ENCODE results near the gene L3HYPDH.

The L3HYPDH gene

GRCh38 chr14:59481407-59481806 lies 2.8 kb downstream of the L3HYPDH start:
- Histone ChIP-seq H3K9me2 (replicated peaks; ENCODE audit: control insufficient read depth, low read length) (no peaks in the 10 kb centered on the region), H3K4me1 (ENCODE audit: control insufficient read depth, low read length) (peaks cover 43% of the 10 kb centered on the region), H3K79me2 (ENCODE audit: control insufficient read depth, low read length) (peaks cover 55% of the 10 kb centered on the region), H3K4me2 (ENCODE audit: low read length) (peak overlapping the region; percentile 79), H3K4me3 (ENCODE audit: low read length) (peak overlapping the region; percentile 83), H3K27ac (ENCODE audit: low read depth, low read length) (no peak overlapping the region), H3K27me3 (ENCODE audit: control insufficient read depth, low read length) (no peaks in the 10 kb centered on the region), H3K9me3 (ENCODE audit: control insufficient read depth, insufficient read depth, low read length) (no peaks in the 10 kb centered on the region), H3F3A (ENCODE audit: control insufficient read depth, insufficient read depth) (no peaks in the 10 kb centered on the region), H3K36me3 (ENCODE audit: control insufficient read depth, low read length) (peaks cover 32% of the 10 kb centered on the region), H4K20me1 (ENCODE audit: control insufficient read depth, insufficient read depth, low read depth, low read length) (no peaks in the 10 kb centered on the region)
- TF ChIP-seq EZH2phosphoT487 (IDR thresholded peaks at IDR 0.05; ENCODE audit: borderline replicate concordance, low read length) = no peak
- TF ChIP-seq, protein P1, sequence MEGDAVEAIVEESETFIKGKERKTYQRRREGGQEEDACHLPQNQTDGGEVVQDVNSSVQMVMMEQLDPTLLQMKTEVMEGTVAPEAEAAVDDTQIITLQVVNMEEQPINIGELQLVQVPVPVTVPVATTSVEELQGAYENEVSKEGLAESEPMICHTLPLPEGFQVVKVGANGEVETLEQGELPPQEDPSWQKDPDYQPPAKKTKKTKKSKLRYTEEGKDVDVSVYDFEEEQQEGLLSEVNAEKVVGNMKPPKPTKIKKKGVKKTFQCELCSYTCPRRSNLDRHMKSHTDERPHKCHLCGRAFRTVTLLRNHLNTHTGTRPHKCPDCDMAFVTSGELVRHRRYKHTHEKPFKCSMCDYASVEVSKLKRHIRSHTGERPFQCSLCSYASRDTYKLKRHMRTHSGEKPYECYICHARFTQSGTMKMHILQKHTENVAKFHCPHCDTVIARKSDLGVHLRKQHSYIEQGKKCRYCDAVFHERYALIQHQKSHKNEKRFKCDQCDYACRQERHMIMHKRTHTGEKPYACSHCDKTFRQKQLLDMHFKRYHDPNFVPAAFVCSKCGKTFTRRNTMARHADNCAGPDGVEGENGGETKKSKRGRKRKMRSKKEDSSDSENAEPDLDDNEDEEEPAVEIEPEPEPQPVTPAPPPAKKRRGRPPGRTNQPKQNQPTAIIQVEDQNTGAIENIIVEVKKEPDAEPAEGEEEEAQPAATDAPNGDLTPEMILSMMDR (IDR thresholded peaks at IDR 0.05; ENCODE audit: low read depth, low read length, poor library complexity, severe bottlenecking) = no peak

GRCh38 chr14:59480166-59480565 lies 4.0 kb downstream of the L3HYPDH start:
- Histone ChIP-seq H4K20me1 (ENCODE audit: control insufficient read depth, insufficient read depth, low read depth, low read length) (no peaks in the 10 kb centered on the region), H3K27me3 (ENCODE audit: control insufficient read depth, low read length) (no peaks in the 10 kb centered on the region), H3K9me3 (ENCODE audit: control insufficient read depth, insufficient read depth, low read length) (no peaks in the 10 kb centered on the region), H3K4me1 (ENCODE audit: control insufficient read depth, low read length) (peaks cover 31% of the 10 kb centered on the region), H3K4me3 (ENCODE audit: low read length) (no peak overlapping the region), H3K27ac (ENCODE audit: low read depth, low read length) (no peak overlapping the region), H3K79me2 (ENCODE audit: control insufficient read depth, low read length) (peaks cover 42% of the 10 kb centered on the region), H3F3A (ENCODE audit: control insufficient read depth, insufficient read depth) (no peaks in the 10 kb centered on the region), H3K4me2 (ENCODE audit: low read length) (no peak overlapping the region; the same call in 1 of the 2 replicates), H3K9me2 (replicated peaks; ENCODE audit: control insufficient read depth, low read length) (no peaks in the 10 kb centered on the region), H3K36me3 (ENCODE audit: control insufficient read depth, low read length) (peaks cover 42% of the 10 kb centered on the region)
- TF ChIP-seq EZH2phosphoT487 (IDR thresholded peaks at IDR 0.05; ENCODE audit: borderline replicate concordance, low read length) = no peak
- TF ChIP-seq, protein P1 (IDR thresholded peaks at IDR 0.05; ENCODE audit: low read depth, low read length, poor library complexity, severe bottlenecking) = no peak

GRCh38 chr14:59478540-59478939 lies 5.7 kb downstream of the L3HYPDH start:
- H3K4me1 ChIP-seq (ENCODE audit: control insufficient read depth, low read length) = peaks cover 31% of the 10 kb centered on the region
- H3K27ac ChIP-seq (ENCODE audit: low read depth, low read length) = no peak overlapping the region
- TF ChIP-seq, protein P1 (IDR thresholded peaks at IDR 0.05; ENCODE audit: low read depth, low read length, poor library complexity, severe bottlenecking) = no peak
- no peak for TF ChIP-seq EZH2phosphoT487 (IDR thresholded peaks at IDR 0.05; ENCODE audit: borderline replicate concordance, low read length)
- H3F3A ChIP-seq (ENCODE audit: control insufficient read depth, insufficient read depth) = no peaks in the 10 kb centered on the region
- H3K9me2 ChIP-seq (replicated peaks; ENCODE audit: control insufficient read depth, low read length) = no peaks in the 10 kb centered on the region
- H4K20me1 ChIP-seq (ENCODE audit: control insufficient read depth, insufficient read depth, low read depth, low read length) = 0 out of 2 replicates have a peak, but pooled peaks cover 3% of the 10 kb centered on the region
- H3K4me3 ChIP-seq (ENCODE audit: low read length) = no peak overlapping the region
- H3K36me3 ChIP-seq (ENCODE audit: control insufficient read depth, low read length) = peaks cover 54% of the 10 kb centered on the region
- no peaks in the 10 kb centered on the region for H3K27me3 ChIP-seq (ENCODE audit: control insufficient read depth, low read length)
- H3K4me2 ChIP-seq (ENCODE audit: low read length) = no peak overlapping the region
- no peaks in the 10 kb centered on the region for H3K9me3 ChIP-seq (ENCODE audit: control insufficient read depth, insufficient read depth, low read length)
- peaks cover 29% of the 10 kb centered on the region for H3K79me2 ChIP-seq (ENCODE audit: control insufficient read depth, low read length)
